GM19025 (cell line): Measurements from ENCODE around the gene LRRC63.

Source experiments
- ATAC-seq: cut with Tn5 transposase; IDR thresholded peaks from one replicate; pipeline ENCODE4 v1.9.1; 2021; ENCODE audit warnings: mild to moderate bottlenecking, low read depth, moderate library complexity; ENCODE audit not compliant: unreplicated experiment

The LRRC63 gene

DNA sequence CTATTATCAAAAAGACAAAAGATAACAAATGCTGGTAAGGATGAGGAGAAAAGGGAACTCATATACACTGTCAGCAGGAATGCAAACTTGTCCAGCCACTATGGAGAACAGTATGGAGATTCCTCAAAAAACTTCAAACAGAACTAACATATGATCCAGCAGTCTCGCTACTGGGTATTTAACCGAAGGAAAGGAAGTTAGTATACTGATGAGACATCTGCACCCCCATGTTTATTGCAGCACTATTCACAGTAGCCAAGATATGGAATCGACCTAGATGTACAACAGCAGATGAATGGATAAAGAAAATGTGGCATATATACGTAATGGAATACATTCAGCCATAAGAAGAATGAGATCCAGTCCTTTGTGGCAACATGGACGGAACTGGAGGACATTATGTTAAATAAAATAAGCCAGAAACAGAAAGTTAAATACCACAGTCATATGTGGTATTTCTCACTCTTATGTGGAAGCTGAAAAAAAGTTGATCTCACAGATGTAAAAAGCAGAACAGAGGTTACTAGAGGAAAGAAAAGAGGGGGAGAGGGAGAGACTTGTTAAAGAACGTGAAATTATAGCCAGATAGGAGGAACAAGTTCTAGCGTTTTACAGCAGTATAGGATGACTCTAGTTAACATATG lies 92.1 kb downstream of the LRRC63 start:
- ATAC-seq: no peak

DNA sequence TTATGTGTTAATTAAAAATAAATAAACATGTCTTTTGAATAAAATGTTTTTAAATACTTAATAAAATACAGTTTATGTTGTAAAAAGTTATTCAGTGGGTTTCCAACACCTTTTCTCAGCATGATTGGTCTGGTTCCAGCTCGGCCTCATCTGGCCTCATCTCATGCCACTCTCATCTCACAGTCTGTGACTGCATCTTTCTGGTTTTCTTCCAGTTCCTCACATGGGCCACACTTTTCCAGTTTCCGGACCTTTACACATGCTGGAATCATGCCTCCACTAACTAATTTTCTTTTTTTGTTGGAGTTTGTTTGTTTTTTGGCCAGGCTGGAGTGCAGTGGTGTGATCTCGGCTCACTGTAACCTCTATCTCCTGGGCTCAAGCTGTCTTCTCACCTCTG lies 92.8 kb downstream of the LRRC63 start:
- no peak for ATAC-seq

GRCh38 chr13:46307554-46307953 lies 95.8 kb downstream of the LRRC63 start:
- no peak for ATAC-seq

- no peak for ATAC-seq
These were observed 98.3 kb downstream of the LRRC63 start for GRCh38 chr13:46310066-46310465.

DNA sequence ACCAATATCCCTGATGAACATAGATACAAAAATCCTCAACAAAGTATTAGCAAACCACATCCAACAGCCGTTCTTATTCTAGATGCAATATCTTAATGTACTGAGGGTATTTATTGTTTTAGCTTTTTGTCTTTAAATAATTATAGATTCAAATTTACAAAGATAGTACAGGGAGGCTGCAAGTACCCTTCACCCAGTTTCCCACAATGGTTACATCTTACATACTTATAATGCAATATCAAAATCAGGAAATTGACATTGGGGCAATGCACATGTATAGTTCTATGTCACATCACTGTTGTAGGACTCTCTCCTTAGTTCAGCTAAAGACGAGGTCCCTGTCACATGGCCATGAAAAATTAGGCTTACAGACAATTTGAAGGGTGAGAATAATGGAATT lies 99.5 kb downstream of the LRRC63 start:
- no peak for ATAC-seq

DNA sequence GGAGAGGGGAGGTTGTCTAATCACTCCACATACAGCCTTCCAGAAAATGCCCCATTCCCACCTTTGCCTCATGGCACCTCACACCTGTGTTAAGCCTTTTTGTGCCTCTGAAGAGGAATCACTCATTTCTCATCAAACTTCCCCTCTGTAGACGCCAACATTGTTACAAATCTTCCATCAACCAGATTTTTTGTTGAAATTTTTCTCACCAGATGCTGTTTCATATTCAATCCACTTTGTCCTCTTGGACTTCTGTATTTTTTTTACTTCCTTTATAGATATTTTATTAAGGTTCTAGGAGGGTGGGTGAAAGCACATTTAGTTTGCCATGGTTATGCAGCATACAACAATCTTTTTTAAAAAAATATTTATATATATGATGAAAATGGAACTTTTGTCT lies 101.3 kb downstream of the LRRC63 start:
- ATAC-seq: no peak

DNA sequence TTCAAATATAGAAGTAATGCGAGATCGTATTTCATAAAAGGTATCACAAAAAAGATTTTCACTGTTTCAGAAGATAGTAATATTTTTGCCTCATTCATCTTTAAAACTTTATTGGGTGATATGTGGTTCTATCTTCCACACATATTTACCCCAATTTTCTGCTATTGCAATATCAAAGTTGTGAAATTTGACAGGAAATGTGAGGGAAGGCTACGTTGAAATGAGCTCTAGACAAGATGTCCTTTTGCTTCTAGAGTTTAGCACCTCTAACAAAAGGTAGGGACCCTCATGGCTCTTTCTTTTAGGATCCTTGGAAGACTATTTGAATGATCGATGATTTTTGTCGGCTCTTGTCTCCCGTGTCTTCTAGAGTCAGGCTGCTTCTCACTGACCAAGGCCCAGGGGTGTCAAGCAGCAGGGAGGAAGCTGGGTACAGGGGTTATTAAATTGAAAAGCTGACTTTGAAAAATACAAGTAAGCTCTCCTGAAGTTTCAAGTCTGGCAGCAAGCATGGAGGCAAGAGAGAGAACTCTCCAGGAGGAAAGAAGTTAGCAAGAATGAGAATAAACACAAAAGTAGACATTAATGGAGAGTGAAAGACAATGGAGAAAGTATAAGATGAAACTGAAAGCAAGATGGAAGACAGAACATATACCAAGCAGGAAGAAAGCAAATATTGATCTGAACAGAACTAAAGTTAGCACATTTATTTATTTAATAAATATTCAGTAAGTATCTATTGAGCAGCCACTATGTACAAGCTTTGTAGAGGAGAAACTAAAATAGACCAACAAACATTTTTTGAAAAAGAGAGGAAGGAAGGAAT lies 101.9 kb downstream of the LRRC63 start:
- ATAC-seq: no peak

DNA sequence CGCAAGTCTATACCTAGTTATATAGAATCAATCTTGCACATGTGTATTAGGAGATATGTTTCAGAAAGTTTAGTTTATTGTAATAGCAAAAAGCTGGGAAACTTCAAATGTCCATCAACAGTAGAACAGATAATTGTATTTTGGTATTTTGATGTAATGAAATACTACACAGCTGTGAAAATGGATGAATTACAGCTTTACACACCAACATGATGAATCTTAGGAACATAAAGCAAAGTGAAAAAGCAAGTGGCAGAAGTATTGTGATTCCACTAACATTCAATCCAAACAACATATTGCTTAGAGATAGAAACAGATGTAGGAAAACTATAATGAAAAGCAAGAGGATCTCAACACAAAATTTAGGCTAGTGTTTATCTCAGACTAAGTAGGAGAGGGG lies 102.9 kb downstream of the LRRC63 start:
- no peak for ATAC-seq

DNA sequence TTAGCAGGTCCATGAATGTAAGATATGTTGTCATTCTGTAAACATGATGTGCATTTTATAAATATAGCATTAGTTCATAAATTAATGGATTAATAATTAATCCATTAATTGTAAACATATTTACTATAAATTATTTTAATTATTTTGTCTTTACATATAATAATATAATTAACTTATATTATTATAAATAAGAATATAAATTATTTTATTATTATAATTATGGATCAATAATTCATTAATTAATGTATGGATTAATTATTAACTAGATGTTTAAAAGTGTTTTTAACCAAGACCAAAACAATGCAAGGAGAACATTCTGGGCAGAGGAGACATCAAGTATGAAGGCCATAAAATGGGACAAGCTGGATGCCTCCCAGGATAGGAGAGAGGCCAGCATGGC lies 103.3 kb downstream of the LRRC63 start:
- ATAC-seq: no peak

- no peak for ATAC-seq
These were observed 103.9 kb downstream of the LRRC63 start for GRCh38 chr13:46315491-46316075.

DNA sequence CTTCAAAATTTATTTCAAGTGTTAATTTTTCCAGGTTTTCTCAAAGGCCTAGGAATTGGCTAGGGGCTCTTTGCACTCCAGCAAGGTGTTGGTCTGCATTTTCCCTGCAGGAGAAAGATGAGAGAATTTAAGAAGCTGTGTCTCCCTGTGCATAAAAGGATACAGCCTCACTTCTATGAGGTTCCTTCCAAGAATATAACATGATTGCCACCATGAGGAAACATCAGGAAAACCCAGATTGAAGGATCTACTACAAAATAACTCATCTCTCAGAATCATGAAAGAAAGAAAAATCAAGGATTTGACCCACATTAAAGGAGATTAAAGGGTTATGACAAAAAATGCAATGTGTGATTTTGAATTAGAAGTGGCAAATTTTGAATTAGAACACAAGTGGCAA lies 105.4 kb downstream of the LRRC63 start:
- no peak for ATAC-seq

DNA sequence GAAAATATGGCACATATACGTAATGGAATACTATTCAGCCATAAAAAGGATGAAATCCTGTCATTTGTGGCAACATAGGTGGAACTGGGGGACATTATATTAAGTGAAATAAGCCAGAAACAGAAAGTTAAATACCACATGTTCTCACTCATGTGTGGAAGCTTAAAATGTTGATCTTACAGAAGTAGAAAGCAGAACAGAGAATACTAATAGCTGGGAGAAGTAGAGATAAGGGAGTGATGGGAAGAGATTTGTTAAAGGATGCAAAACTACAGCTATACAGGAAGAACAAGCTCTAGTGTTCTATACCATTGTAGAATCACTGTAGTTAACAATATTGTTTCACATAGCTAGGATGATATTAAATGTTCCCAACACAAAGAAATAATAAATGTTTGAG lies 107.3 kb downstream of the LRRC63 start:
- ATAC-seq: no peak

DNA sequence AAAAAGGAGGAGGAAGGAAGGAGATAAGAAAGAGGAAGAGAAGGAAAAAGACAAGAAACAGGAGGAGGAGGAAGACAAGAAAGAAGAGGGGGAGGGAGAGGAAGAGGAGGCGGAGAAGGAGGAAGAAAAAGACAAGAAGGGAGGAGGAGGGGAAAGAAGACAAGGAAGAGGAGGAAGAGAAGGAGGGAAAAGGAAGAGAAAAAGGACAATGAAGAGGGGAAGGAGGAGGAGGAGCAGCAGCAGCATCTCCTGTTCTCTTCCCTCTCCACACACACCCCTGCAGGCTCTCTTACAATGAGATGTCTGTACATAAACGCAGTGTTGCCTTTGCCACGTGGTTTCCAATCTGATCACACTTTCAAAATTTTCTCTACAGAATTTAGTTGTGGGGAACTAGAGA lies 108.7 kb downstream of the LRRC63 start:
- no peak for ATAC-seq

DNA sequence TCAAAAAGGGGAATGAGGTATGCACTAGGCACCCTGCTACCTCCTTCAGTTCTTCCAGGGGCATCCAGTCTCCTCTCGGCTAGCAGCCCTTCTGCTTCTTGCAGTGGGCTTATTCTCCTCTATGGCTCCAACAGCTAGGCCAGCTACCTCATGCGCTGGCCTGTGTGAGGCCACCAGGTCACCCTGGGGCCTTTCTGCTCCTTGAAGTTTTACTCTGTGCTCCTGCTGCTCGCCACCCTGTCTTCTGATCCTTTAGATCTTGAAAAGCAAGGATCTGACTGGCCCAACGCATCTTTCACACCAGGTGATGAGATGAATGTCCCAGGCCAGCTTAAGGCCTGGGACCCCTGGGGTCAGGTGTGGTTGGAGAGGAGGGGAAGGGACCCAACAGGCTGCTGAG lies 109.1 kb downstream of the LRRC63 start:
- no peak for ATAC-seq

DNA sequence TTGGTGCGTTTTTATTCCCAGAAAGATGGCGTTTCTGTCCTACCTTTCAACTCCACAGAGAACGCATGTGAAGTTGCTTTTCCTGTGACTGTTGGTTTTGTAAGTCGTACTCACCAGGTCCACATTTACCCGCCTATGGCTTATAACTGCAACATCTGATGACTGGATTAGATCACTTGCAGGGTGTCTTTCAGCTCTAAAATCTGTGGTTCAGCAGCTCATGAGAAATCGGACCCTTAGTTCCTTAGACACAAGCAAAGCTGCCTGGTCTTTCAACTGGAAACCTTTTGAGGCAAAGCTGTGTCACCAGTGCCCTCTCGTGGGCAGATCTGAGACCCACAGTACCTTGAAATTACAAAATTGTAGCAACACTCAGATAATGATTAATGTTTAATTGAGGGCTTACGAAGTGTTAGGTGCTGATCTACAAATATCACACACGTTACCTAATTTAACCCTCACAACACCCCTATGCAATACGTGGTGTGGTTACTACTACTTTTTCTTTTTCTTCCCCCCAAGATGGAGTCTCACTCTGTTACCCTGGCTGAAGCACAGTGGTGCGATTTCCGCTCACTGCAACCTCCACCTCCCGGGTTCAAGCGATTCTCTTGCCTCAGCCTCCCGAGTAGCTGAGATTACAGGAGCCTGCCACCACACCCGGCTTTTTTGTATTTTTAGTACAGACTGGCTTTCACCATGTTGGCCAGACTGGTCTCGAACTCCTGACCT lies 109.9 kb downstream of the LRRC63 start:
- ATAC-seq: no peak

- ATAC-seq: no peak
These were observed 113.2 kb downstream of the LRRC63 start for GRCh38 chr13:46324976-46325375.
